ENCODE results near the gene MFSD12. TPM values are rescaled to one million over a fixed set of nuclear protein-coding genes. Genes with fewer than 3 reads are reported as not detected.

Gene MFSD12
- 177 and 185 TPM in 2 replicates for total RNA-seq (2014; rRNA removed; shearing (Covaris generic))

GRCh38 chr19:3557461-3558248 lies at the start of gene MFSD12:
MFSD12 (minus strand) TSS chr19:3557586; CDS start chr19:3557403, 183 bp downstream.
- peak; percentile 90 for DNase-seq (ENCODE audit: low spot score)

DNA sequence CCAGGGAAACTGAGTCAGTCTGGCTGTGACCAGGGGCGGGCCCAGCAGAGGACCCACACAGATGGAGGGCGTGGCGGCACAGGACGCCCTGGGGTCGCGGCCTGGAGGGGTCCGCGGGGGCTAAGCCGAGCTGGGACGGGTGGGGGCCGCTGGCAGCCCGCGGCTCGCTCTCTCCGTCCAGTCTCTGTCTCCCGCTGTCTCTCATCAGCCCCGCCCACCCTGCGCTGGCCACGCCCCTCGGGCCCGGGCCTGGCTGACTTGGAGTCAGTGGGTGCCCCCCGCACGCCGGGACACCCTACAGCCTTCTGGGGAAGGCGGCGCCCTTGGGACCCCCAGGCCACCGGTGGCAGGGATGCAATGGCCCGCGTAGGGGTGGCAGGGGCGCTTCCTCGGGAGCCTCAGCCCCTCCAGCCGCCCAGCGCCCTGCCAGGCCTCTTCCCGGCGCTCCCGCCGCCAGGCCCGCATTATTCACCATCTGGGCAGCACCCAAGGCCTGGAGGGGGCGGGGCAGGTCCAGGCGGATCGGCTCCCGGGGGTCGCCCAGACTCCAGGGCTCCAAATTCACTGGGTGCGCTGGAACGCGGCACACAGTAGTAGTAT lies 49.4 kb upstream of the MFSD12 start, which contains the start of gene TBXA2R:
Gene TBXA2R, minus strand, starts transcription at position 186 of the 600 bp plus-strand sequence. CDS start 6,241 bp downstream, outside the sequence.
- no peak for DNase-seq (ENCODE audit: low spot score)

DNA sequence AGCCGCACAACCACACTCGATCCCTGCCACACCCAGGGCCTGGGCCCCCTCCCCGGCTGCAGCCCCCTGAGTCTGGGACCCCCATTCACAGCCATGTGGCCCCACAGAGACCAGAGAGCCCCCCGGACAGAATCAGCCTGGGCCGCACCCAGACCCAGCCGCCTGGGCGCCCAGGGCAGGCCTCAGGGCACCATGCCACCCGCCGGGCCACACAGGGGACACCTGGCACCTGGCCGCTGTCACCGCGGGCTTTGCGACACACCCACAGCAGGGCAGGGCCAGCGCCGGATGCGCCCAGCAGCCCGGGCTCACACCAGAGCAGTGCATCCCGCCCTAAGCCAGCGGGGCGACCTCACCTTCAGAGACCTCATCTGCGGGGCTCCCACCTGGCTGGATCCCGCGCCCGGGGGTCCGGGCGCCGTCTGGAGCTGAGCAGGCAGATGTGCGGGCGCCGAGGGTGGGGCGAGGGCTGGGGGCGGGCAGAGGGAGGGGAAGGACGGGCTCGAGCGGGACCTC lies 48.8 kb upstream of the MFSD12 start:
- DNase-seq (ENCODE audit: low spot score), result peak; percentile 24

GRCh38 chr19:3605770-3606169 lies 48.4 kb upstream of the MFSD12 start:
- DNase-seq (ENCODE audit: low spot score), result no peak

DNA sequence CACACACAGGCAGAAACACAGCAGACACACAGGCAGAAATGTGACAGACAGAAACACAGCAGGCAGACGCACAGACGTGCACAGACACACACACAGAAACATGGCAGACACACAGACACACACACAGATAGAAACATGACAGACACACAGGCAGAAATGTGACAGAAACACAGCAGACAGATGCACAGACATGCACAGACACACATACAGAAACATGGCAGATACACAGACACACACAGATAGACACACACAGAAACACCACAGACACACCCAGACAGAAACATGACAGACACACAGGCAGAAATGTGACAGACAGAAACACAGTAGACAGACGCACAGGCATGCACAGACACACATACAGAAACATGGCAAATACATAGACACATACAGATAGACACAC lies 48.0 kb upstream of the MFSD12 start:
- DNase-seq (ENCODE audit: low spot score), result no peak

- no peak for DNase-seq (ENCODE audit: low spot score)
These were observed 47.6 kb upstream of the MFSD12 start for GRCh38 chr19:3604987-3605343.

DNA sequence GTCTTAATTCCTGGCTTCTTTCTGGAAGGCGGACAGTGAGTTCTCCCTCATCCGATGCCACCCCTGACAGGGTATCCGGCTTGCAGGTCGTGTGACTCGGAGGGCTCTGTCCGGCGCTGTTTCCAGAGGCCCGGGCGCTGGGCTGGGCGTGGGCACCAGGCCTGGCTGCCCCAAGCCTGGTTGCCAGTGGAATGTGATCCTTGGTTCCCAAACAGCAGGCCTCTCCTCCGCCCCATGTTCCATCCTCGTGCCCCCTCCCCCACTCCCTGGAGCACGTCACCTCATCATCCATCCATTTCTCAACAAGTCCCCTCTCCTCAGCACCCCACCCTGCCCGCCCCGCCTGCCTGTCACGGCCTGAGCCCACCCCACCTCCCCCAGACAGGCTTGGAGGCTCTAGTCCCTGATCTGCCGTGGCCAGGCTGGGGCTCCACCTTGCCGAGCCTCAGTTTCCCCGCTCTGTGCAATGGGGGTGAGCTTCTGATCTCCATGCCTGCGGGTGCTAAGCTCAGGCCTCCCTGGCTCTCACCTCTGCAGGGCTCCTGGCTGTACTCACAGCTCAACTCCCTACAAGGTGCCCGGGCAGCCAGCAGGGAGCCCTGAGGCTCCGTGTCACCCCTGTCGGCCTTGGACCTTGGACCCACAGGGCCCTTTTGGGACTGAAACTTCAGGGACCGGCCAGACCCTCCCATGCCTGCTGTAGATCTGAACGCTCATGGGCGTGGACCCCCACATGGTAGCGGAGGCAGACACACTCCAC lies 47.0 kb upstream of the MFSD12 start:
- no peak for DNase-seq (ENCODE audit: low spot score)

DNA sequence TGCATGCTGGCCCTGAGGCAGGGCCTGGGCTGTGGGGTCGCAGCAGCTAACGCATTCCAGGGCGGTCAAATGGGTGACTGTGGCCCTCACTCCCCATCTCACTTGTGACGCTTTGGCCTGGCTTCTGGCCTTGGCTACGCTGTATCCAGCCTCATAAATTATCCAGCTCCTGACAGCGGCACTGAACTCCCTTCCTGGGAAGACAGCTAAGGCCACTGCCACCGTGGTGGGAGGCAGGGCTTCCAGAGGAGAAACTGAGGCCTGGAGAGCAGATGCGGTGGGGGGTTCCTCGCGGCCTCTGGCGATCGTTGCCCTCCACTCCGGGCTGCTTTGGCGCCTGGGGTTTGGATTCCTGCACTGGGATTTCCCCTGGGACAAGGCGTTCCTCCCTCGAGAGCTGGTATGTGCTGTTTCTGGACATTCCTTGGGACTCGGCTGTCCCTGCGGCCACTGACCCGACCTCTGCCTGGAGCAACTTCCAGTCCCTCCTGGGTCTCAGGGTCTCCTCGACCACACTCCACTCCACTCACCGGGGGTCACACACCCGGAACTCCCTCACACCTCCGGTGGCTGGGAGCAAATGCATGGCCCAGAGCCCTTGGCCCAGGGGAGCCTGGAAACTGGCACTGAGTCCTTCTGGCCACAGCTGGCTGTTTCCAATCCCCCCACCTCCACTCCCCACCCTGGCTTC lies 45.9 kb upstream of the MFSD12 start:
- no peak for DNase-seq (ENCODE audit: low spot score)

- no peak for DNase-seq (ENCODE audit: low spot score)
These were observed 43.6 kb upstream of the MFSD12 start for GRCh38 chr19:3601021-3601420.

GRCh38 chr19:3599776-3600187 lies 42.4 kb upstream of the MFSD12 start:
- DNase-seq (ENCODE audit: low spot score), result no peak

DNA sequence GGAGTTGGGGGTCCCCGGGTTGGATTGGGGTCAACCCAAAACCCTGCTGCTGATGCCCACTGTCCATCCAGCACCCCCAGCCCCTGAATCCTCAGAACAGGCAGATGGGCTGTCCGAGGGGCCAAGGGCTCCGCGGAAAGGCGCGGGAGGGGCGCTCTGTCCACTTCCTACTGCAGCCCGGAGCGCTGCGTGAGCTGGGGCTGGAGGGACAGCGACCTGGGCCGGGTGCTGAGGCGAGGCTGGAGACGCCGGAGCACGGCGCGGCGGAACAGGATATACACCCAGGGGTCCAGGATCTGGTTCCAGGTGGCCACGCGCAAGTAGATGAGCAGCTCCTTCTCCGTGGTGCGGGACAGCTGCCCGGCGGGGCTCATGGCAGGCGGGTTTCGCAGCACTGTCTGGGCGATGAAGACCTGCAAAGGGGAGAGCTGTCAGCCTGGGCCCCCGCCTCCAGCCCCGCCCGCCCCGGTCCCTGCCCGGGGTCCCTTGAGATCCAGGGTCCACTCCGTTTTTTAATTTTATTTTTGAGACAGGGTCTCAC lies 38.2 kb upstream of the MFSD12 start:
- DNase-seq (ENCODE audit: low spot score), result no peak

- DNase-seq (ENCODE audit: low spot score), result no peak
These were observed 35.8 kb upstream of the MFSD12 start for GRCh38 chr19:3593156-3593555.

DNA sequence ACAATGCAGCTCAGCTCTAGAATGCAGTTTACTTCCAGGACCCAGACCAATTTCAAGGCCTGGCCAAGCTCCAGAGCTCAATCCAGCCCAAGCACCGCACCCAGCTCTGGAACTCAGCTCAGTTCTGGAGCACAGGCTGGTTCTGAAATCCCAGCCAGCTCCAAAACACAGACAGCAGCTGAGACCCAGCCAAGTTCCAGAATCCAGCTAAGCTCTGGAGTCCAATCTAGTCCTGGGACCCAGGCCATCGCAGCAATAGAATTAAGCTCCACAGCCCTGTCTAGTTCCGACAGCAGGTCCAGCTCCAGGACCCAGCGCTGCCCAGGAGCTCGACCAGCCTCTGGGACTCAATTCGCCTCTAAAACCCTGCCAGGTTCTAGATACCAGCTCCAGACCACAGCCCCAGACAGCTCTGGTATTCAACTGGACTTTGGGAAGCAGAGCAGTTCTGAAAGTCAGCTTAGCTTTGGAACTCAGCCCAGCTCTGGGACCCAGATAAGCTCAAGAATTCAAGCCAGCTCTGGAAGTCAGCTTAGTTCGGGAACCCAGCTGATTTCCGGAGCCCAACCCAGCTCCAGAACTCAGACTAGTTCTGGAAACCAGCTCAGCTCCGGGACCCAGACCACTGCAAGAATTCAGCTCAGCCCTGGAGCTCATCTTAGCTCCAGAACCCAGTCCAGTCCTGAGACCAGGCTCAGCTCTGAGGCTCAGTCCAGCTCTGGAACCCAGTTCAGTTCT lies 34.7 kb upstream of the MFSD12 start:
- DNase-seq (ENCODE audit: low spot score), result no peak

DNA sequence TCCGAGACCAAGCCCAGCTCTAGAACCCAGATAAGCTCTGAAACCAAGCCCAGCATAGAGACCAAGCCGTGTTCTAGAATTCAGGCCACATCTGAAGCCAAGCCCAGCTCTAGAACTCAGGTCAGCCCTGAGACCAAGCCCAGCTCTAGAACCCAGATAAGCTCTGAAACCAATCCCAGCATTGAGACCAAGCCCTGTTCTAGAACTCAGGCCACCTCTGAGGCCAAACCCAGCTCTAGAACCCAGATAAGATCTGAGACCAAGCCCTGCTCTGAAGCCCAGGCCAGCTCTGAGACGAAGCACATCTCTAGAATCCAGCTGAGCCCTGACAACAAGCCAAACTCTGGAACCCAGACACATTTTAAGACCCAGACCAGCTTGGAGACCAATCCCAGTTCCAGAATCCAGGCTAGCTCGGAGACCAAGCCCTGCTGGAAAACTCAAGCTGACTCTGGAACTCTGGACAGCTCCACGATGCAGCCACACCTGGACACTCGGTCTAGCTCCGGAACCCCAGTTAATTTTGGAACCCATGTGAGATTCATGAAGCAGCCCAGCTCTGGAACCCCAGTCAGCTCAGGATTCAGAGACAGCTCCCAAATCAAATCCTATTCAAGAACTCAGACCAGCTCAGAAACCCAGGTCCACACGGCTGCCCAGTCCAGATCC lies 33.7 kb upstream of the MFSD12 start:
- no peak for DNase-seq (ENCODE audit: low spot score)

- no peak for DNase-seq (ENCODE audit: low spot score)
These were observed 32.6 kb upstream of the MFSD12 start for GRCh38 chr19:3589949-3590348.

GRCh38 chr19:3589439-3589838 lies 32.1 kb upstream of the MFSD12 start:
- no peak for DNase-seq (ENCODE audit: low spot score)

DNA sequence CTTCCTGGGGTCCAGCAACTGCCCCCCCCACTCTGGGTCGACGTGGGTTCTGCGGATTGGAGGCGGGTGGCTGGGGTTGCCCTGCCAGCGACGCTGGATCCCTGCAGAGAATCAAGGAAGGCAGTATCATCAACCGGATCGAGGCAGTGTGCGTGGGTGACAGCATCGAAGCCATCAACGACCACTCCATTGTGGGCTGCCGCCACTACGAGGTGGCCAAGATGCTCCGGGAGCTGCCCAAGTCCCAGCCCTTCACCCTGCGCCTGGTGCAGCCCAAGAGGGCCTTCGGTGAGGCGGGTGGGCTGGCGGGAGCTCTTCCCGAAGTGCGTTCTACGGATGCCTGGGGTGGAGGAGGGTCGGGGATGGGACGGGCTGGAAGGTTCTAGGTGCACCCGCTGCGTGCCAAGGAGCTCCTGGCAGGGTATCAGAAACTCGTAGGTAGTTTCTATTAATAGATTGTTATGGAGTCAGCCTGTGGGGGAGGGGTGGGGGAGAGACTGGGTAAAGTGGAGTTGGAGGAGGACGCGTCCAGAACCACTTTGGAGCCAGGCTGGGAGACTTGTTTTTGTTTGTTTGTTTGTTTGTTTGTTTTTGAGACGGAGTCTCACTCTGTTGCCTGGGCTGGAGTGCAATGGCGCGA lies 29.4 kb upstream of the MFSD12 start:
- no peak for DNase-seq (ENCODE audit: low spot score)

GRCh38 chr19:3586127-3586626 lies 28.8 kb upstream of the MFSD12 start:
- no peak for DNase-seq (ENCODE audit: low spot score)

All from HT-29 (cell line).